HCT116 (cell line): ENCODE results near the gene KCNV2. TPM values are rescaled to one million over a fixed set of nuclear protein-coding genes. Genes with fewer than 3 reads are reported as not detected.

Source experiments
- ATAC-seq: fragments of 200-7000 bp; cut with Tn5 transposase; 2 replicates; pipeline ENCODE4 v1.9.1; 2020; ENCODE audit warnings: mild to moderate bottlenecking, moderate library complexity
- BruUV-seq: library from RNA; stranded (reverse); fragments of 400-500 nt; replicated peaks from 2 replicates; lab custom pipeline; 2021; lab: Mats Ljungman, UMichigan
- CTCF ChIA-PET: fragments of 300-600 bp; sonication (Branson Sonifier 250); formaldehyde crosslinking; loops from one replicate; lab custom pipeline; 2021; ENCODE audit warnings: antibody characterized with exemption; lab: Charles Lee
- POLR2A ChIA-PET: fragments of 300-600, 350-600 bp; sonication (Branson Sonifier 250); formaldehyde crosslinking; loops from one replicate; lab custom pipeline; 2021; ENCODE audit warnings: antibody characterized with exemption; lab: Charles Lee
- RAD21 ChIA-PET, 2 experiments: fragments of 300-600 bp; sonication (Branson Sonifier 250); formaldehyde crosslinking; loops; one replicate each; lab custom pipeline; 2023; ENCODE audit warnings: low total read pairs in 2 of 2; ENCODE audit not compliant: uncharacterized antibody in 2 of 2, unreplicated experiment in 2 of 2, low non-redundant PET in 1 of 2; lab: Charles Lee
- DNase-seq: peaks from one replicate; pipeline ENCODE4 v3.0.0-alpha.2; 2010; ENCODE audit warnings: low read depth, low spot score
- H2AFZ ChIP-seq: fragments of 200-600 bp; shearing (Covaris generic), sonication (generic); 2 replicates; pipeline ENCODE4 v1.6.1; 2017; ENCODE audit warnings: low read depth, mixed run types, mixed read lengths, antibody characterized with exemption, low read length; ENCODE audit not compliant: poor library complexity, severe bottlenecking
- H3K27ac ChIP-seq: 2 replicates; pipeline ENCODE4 v1.5.1; 2012; ENCODE audit warnings: low read depth, low read length
- H3K27me3 ChIP-seq: fragments of 200-600 bp; sonication (generic); 2 replicates; pipeline ENCODE4 v1.6.1; 2016; ENCODE audit warnings: mixed run types, low read length, mixed read lengths; ENCODE audit not compliant: insufficient read depth
- H3K36me3 ChIP-seq, 2 experiments: fragments of 200-500 bp in 1 of 2; fragments of 200-600 bp in 1 of 2; sonication (Bioruptor generic) in 1 of 2; sonication (generic) in 1 of 2; 2 replicates each; pipeline versions ENCODE4 v1.5.1 to v1.6.1; 2014 to 2016; ENCODE audit warnings: low read length in 2 of 2, inconsistent platforms in 1 of 2, mixed read lengths in 1 of 2, mixed run types in 1 of 2; ENCODE audit not compliant: insufficient read depth in 2 of 2, control insufficient read depth in 1 of 2
- H3K4me1 ChIP-seq, 2 experiments: fragments of 200-600 bp in 1 of 2; sonication (generic) in 1 of 2; 2 replicates each; pipeline versions ENCODE4 v1.5.1 to v1.6.1; 2012 to 2017; ENCODE audit warnings: low read length in 2 of 2, inconsistent platforms in 1 of 2, mild to moderate bottlenecking in 1 of 2, mixed read lengths in 1 of 2, mixed run types in 1 of 2, moderate library complexity in 1 of 2; ENCODE audit not compliant: insufficient read depth in 2 of 2, control insufficient read depth in 1 of 2
- H3K4me2 ChIP-seq: fragments of 200-600 bp; sonication (generic); 2 replicates; pipeline ENCODE4 v1.6.1; 2017; ENCODE audit warnings: mixed run types, low read length, mixed read lengths
- H3K4me3 ChIP-seq, 2 experiments: fragments of 200-600 bp in 1 of 2; sonication (generic) in 1 of 2; replicated peaks in 1 of 2; 2 replicates each; pipeline ENCODE4 v1.5.1; 2011 to 2016; ENCODE audit warnings: low read length in 2 of 2, control low read depth in 1 of 2, low read depth in 1 of 2, mild to moderate bottlenecking in 1 of 2, mixed read lengths in 1 of 2, mixed run types in 1 of 2
- H3K79me2 ChIP-seq: fragments of 200-600 bp; sonication (generic); 2 replicates; pipeline ENCODE4 v1.6.1; 2017; ENCODE audit warnings: mild to moderate bottlenecking, mixed run types, low read length, moderate library complexity, mixed read lengths; ENCODE audit not compliant: insufficient read depth
- H3K9ac ChIP-seq: fragments of 200-600 bp; sonication (generic); 2 replicates; pipeline ENCODE4 v1.6.1; 2016; ENCODE audit warnings: low read length, mixed read lengths
- H3K9me2 ChIP-seq: fragments of 200-600 bp; sonication (generic), shearing (Covaris generic); 2 replicates; pipeline ENCODE4 v1.6.1; 2017; ENCODE audit warnings: mixed run types, mild to moderate bottlenecking, moderate library complexity; ENCODE audit not compliant: insufficient read depth
- H3K9me3 ChIP-seq, 2 experiments: fragments of 200-500 bp in 1 of 2; fragments of 200-600 bp in 1 of 2; sonication (Bioruptor generic) in 1 of 2; sonication (generic) in 1 of 2; 2 replicates each; pipeline ENCODE4 v1.6.1; 2014 to 2017; ENCODE audit warnings: low read length in 2 of 2, mixed read lengths in 2 of 2, inconsistent platforms in 1 of 2, low read depth in 1 of 2, mild to moderate bottlenecking in 1 of 2, mixed run types in 1 of 2, moderate library complexity in 1 of 2; ENCODE audit not compliant: control insufficient read depth in 1 of 2, insufficient read depth in 1 of 2
- H4K20me1 ChIP-seq: fragments of 200-600 bp; sonication (generic), shearing (Covaris generic); 2 replicates; pipeline ENCODE4 v1.6.1; 2017; ENCODE audit warnings: mixed run types, mild to moderate bottlenecking, moderate library complexity; ENCODE audit not compliant: insufficient read depth
- CBX3 ChIP-seq: IDR thresholded peaks from 2 replicates; pipeline ENCODE4 v1.6.1; 2012; ENCODE audit warnings: low read depth
- CEBPB ChIP-seq: IDR thresholded peaks from 2 replicates; pipeline ENCODE4 v1.6.1; 2012; ENCODE audit warnings: low read depth
- EGR1 ChIP-seq: IDR thresholded peaks from 2 replicates; pipeline ENCODE4 v1.6.1; 2012; ENCODE audit warnings: low read depth
- ELF1 ChIP-seq: IDR thresholded peaks from 2 replicates; pipeline ENCODE4 v1.6.1; 2012; ENCODE audit warnings: low read depth, borderline replicate concordance
- EZH2 ChIP-seq: fragments of 200-600 bp; sonication (generic); IDR thresholded peaks from 2 replicates; pipeline ENCODE4 v1.6.1; 2017; ENCODE audit warnings: antibody characterized with exemption, mixed run types
- EZH2phosphoT487 ChIP-seq: fragments of 200-600 bp; IDR thresholded peaks from 2 replicates; pipeline ENCODE4 v1.6.1; 2018; ENCODE audit warnings: antibody characterized with exemption, borderline replicate concordance
- FOSL1 ChIP-seq: IDR thresholded peaks from 2 replicates; pipeline ENCODE4 v1.6.1; 2012; ENCODE audit warnings: low read depth
- JUND ChIP-seq: IDR thresholded peaks from 2 replicates; pipeline ENCODE4 v1.6.1; 2012
- POLR2A ChIP-seq: IDR thresholded peaks from 2 replicates; pipeline ENCODE4 v1.7.0; 2011; ENCODE audit warnings: borderline replicate concordance; ENCODE audit not compliant: insufficient read depth, insufficient read length; ENCODE audit errors: extremely low read depth
- POLR2AphosphoS5 ChIP-seq: IDR thresholded peaks from 2 replicates; pipeline ENCODE4 v1.6.1; 2011; ENCODE audit warnings: mild to moderate bottlenecking, low read depth, low read length, moderate library complexity
- RAD21 ChIP-seq: IDR thresholded peaks from 2 replicates; pipeline ENCODE4 v1.6.1; 2012; ENCODE audit warnings: low read depth, mild to moderate bottlenecking
- SIN3A ChIP-seq: IDR thresholded peaks from 2 replicates; pipeline ENCODE4 v1.6.1; 2012; ENCODE audit warnings: low read depth
- SP1 ChIP-seq: IDR thresholded peaks from 2 replicates; pipeline ENCODE4 v1.6.1; 2012; ENCODE audit warnings: low read depth
- SRF ChIP-seq: IDR thresholded peaks from 2 replicates; pipeline ENCODE4 v1.6.1; 2012; ENCODE audit warnings: low read depth
- YY1 ChIP-seq: IDR thresholded peaks from 2 replicates; pipeline ENCODE4 v1.6.1; 2011; ENCODE audit warnings: low read length, low read depth, moderate library complexity, mild to moderate bottlenecking; ENCODE audit not compliant: insufficient replicate concordance; ENCODE audit errors: extremely low read depth
- intact Hi-C: fragments of 100-400 bp; cut with micrococcal nuclease; formaldehyde crosslinking; loops from 2 replicates; pipeline ENCODE4 v1.10.0; 2022
- total RNA-seq: library from RNA; stranded (reverse); gene quantifications from one replicate; pipeline ENCODE4 v1.2.1, GENCODE V29; 2021; ENCODE audit not compliant: unreplicated experiment
- TF ChIP-seq, protein P1 (sequence below): IDR thresholded peaks from 2 replicates; pipeline ENCODE4 v1.6.1; 2012
- TF ChIP-seq, protein P2 (sequence below), 3 experiments: fragments of 200-600 bp in 1 of 3; sonication (generic) in 1 of 3; IDR thresholded peaks in 2 of 3; conservative IDR thresholded peaks in 1 of 3; 2 replicates each; pipeline ENCODE4 v1.5.1; 2012 to 2017; ENCODE audit warnings: low read depth in 2 of 3, low read length in 2 of 3, antibody characterized with exemption in 1 of 3, borderline replicate concordance in 1 of 3, control low read depth in 1 of 3, mild to moderate bottlenecking in 1 of 3, mixed read lengths in 1 of 3, mixed run types in 1 of 3, moderate library complexity in 1 of 3; ENCODE audit not compliant: insufficient read depth in 1 of 3
- TF ChIP-seq, protein P3 (sequence below): IDR thresholded peaks from 2 replicates; pipeline ENCODE4 v1.6.1; 2012
- TF ChIP-seq, protein P4 (sequence below): IDR thresholded peaks from 2 replicates; pipeline ENCODE4 v1.6.1; 2012; ENCODE audit warnings: low read depth
- TF ChIP-seq, protein P5 (sequence below): IDR thresholded peaks from 2 replicates; pipeline ENCODE4 v1.6.1; 2011; ENCODE audit warnings: mild to moderate bottlenecking, low read length, moderate library complexity; ENCODE audit not compliant: insufficient replicate concordance; ENCODE audit errors: extremely low read depth

KCNV2 gene
- total RNA-seq, 1 experiment from 2014 or later, result not detected

DNA sequence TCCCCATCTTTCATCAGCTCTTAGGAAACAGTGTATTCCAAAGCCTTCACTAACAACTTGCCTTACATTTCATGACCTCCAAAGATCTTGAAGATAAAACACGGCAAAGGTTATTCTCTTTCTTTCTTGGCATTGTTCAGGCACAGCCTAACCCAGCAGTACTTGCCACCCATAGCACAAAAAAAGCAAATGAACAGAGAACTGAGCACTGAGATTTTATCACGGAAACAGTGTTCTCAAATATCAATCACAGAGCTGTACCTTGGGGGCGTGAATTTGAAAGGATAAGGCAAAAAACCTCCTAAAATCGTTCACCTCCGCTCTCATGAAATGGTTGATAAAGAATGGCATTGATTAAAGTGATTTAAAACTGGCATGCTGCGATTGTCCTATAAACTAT is 16.9 kb upstream of the KCNV2 start:
- intact Hi-C loops, result no loop called here
- CTCF ChIA-PET, result no interaction called here

More for the DNA sequence above, 16.9 kb upstream of the KCNV2 start:
- H3K27ac ChIP-seq, result no peak overlapping the region
- BruUV-seq, result no TSS peak
- H3K4me2 ChIP-seq, result no peak overlapping the region
- POLR2A ChIA-PET, result no interaction called here
- 0 out of 2 replicates have a peak, but pooled peaks cover 3% of the 10 kb centered on the region for H4K20me1 ChIP-seq
- no peak overlapping the region for H3K4me3 ChIP-seq
- no peak overlapping the region for H2AFZ ChIP-seq
- H3K9ac ChIP-seq, result no peak overlapping the region
- no peaks in the 10 kb centered on the region for H3K9me3 ChIP-seq
- H3K9me2 ChIP-seq, result no peaks in the 10 kb centered on the region
- H3K4me1 ChIP-seq, result no peaks in the 10 kb centered on the region
- TF ChIP-seq ELF1 (no peak), RAD21 (no peak), POLR2AphosphoS5 (no peak), SP1 (no peak), CBX3 (no peak), SRF (no peak), EGR1 (no peak), EZH2 (no peak), SIN3A (no peak), FOSL1 (no peak), CEBPB (no peak), JUND (no peak), YY1 (no peak), POLR2A (no peak), EZH2phosphoT487 (no peak)
- TF ChIP-seq, protein P1, sequence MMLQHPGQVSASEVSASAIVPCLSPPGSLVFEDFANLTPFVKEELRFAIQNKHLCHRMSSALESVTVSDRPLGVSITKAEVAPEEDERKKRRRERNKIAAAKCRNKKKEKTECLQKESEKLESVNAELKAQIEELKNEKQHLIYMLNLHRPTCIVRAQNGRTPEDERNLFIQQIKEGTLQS, result no peak
- TF ChIP-seq, protein P2, sequence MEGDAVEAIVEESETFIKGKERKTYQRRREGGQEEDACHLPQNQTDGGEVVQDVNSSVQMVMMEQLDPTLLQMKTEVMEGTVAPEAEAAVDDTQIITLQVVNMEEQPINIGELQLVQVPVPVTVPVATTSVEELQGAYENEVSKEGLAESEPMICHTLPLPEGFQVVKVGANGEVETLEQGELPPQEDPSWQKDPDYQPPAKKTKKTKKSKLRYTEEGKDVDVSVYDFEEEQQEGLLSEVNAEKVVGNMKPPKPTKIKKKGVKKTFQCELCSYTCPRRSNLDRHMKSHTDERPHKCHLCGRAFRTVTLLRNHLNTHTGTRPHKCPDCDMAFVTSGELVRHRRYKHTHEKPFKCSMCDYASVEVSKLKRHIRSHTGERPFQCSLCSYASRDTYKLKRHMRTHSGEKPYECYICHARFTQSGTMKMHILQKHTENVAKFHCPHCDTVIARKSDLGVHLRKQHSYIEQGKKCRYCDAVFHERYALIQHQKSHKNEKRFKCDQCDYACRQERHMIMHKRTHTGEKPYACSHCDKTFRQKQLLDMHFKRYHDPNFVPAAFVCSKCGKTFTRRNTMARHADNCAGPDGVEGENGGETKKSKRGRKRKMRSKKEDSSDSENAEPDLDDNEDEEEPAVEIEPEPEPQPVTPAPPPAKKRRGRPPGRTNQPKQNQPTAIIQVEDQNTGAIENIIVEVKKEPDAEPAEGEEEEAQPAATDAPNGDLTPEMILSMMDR (IDR thresholded peaks at IDR 0.05 in 2 of 3, conservative IDR thresholded peaks at IDR 0.05 in 1 of 3; ENCODE audit: borderline replicate concordance in 1 of 3, insufficient read depth in 1 of 3, low read depth in 2 of 3, low read length in 2 of 3), result no peak
- TF ChIP-seq, protein P3, sequence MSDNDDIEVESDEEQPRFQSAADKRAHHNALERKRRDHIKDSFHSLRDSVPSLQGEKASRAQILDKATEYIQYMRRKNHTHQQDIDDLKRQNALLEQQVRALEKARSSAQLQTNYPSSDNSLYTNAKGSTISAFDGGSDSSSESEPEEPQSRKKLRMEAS, result no peak
- TF ChIP-seq, protein P4, sequence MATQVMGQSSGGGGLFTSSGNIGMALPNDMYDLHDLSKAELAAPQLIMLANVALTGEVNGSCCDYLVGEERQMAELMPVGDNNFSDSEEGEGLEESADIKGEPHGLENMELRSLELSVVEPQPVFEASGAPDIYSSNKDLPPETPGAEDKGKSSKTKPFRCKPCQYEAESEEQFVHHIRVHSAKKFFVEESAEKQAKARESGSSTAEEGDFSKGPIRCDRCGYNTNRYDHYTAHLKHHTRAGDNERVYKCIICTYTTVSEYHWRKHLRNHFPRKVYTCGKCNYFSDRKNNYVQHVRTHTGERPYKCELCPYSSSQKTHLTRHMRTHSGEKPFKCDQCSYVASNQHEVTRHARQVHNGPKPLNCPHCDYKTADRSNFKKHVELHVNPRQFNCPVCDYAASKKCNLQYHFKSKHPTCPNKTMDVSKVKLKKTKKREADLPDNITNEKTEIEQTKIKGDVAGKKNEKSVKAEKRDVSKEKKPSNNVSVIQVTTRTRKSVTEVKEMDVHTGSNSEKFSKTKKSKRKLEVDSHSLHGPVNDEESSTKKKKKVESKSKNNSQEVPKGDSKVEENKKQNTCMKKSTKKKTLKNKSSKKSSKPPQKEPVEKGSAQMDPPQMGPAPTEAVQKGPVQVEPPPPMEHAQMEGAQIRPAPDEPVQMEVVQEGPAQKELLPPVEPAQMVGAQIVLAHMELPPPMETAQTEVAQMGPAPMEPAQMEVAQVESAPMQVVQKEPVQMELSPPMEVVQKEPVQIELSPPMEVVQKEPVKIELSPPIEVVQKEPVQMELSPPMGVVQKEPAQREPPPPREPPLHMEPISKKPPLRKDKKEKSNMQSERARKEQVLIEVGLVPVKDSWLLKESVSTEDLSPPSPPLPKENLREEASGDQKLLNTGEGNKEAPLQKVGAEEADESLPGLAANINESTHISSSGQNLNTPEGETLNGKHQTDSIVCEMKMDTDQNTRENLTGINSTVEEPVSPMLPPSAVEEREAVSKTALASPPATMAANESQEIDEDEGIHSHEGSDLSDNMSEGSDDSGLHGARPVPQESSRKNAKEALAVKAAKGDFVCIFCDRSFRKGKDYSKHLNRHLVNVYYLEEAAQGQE, result no peak
- TF ChIP-seq, protein P5, sequence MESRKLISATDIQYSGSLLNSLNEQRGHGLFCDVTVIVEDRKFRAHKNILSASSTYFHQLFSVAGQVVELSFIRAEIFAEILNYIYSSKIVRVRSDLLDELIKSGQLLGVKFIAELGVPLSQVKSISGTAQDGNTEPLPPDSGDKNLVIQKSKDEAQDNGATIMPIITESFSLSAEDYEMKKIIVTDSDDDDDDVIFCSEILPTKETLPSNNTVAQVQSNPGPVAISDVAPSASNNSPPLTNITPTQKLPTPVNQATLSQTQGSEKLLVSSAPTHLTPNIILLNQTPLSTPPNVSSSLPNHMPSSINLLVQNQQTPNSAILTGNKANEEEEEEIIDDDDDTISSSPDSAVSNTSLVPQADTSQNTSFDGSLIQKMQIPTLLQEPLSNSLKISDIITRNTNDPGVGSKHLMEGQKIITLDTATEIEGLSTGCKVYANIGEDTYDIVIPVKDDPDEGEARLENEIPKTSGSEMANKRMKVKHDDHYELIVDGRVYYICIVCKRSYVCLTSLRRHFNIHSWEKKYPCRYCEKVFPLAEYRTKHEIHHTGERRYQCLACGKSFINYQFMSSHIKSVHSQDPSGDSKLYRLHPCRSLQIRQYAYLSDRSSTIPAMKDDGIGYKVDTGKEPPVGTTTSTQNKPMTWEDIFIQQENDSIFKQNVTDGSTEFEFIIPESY, result no peak
- TF ChIP-seq, all 23 proteins: peak for 0
- no peak for DNase-seq
- no peak for ATAC-seq
- RAD21 ChIA-PET, result no interaction called here
- Histone ChIP-seq H3K36me3 (no peaks in the 10 kb centered on the region), H3K27me3 (no peaks in the 10 kb centered on the region), H3K79me2 (no peaks in the 10 kb centered on the region)
